ENCODE results near the gene LMF2.

The LMF2 gene

GRCh38 chr22:50502628-50503474, 4.7 kb downstream of the LMF2 start:
- DNase-seq: no peak

- no peak for DNase-seq
These were observed 5.4 kb downstream of the LMF2 start for GRCh38 chr22:50502096-50502495.

- no peak for DNase-seq
These were observed 7.0 kb downstream of the LMF2 start for GRCh38 chr22:50500452-50500851.

- peak in 1 of 2 experiments; percentile 21 for DNase-seq
These were observed 9.1 kb downstream of the LMF2 start for GRCh38 chr22:50498322-50498890.

GRCh38 chr22:50497093-50497492, 10.4 kb downstream of the LMF2 start:
- DNase-seq: no peak

GRCh38 chr22:50490531-50491308, 16.8 kb downstream of the LMF2 start:
- DNase-seq: no peak

- DNase-seq: no peak
These were observed 17.9 kb downstream of the LMF2 start for GRCh38 chr22:50489363-50490243.

- no peak for DNase-seq
These were observed 18.6 kb downstream of the LMF2 start for GRCh38 chr22:50488886-50489285.

- DNase-seq: no peak
These were observed 19.4 kb downstream of the LMF2 start for GRCh38 chr22:50488006-50488677.

- no peak for DNase-seq
These were observed 20.1 kb downstream of the LMF2 start for GRCh38 chr22:50487290-50488005.

- no peak for DNase-seq
These were observed 20.8 kb downstream of the LMF2 start, which contains the start of gene MIOX for GRCh38 chr22:50486561-50487289. Gene MIOX (plus strand): TSS chr22:50486859. CDS start chr22:50486898, 39 bp downstream.

GRCh38 chr22:50485221-50486131, 22.0 kb downstream of the LMF2 start:
- no peak for DNase-seq

- no peak for DNase-seq
These were observed 23.3 kb downstream of the LMF2 start for GRCh38 chr22:50483977-50484853.

- DNase-seq: no peak
These were observed 23.9 kb downstream of the LMF2 start for GRCh38 chr22:50483556-50483955.

- no peak for DNase-seq
These were observed 24.4 kb downstream of the LMF2 start for GRCh38 chr22:50483106-50483505.

- no peak for DNase-seq
These were observed 25.1 kb downstream of the LMF2 start for GRCh38 chr22:50482107-50483074.

GRCh38 chr22:50481440-50482106, 25.9 kb downstream of the LMF2 start, which contains the start of gene ADM2:
Gene ADM2 (plus strand): TSS chr22:50481543. CDS start chr22:50481848, 305 bp downstream.
- no peak for DNase-seq
